Spleen (tissue), 7 donors: Measurements from ENCODE around the gene KDM2A.

ENCODE experiments used
- CTCF ChIP-seq, 11 experiments: fragments of 200-600 bp in 7 of 11; fragments of 450-650 bp in 4 of 11; sonication (generic) in 4 of 11; IDR thresholded peaks in 8 of 11; conservative IDR thresholded peaks in 3 of 11; 1 replicate in 7 of 11; 2 replicates in 4 of 11; pipeline versions ENCODE4 v1.4.0 to v1.8.0; 2016 to 2021; ENCODE audit warnings: antibody characterized with exemption in 11 of 11, inconsistent platforms in 4 of 11, mild to moderate bottlenecking in 1 of 11
- POLR2A ChIP-seq, 3 donors: fragments of 450-650 bp; IDR thresholded peaks; one replicate each; pipeline ENCODE4 v1.5.1; 2017; ENCODE audit warnings: antibody characterized with exemption in 3 of 3, mild to moderate bottlenecking in 1 of 3
- POLR2AphosphoS5 ChIP-seq, 3 donors: sonication (generic); formaldehyde crosslinking; IDR thresholded peaks; one replicate each; pipeline ENCODE4 v1.5.1; 2017; ENCODE audit warnings: antibody characterized with exemption in 3 of 3
- donor health status: DM: no; HTN: no; CAD: no; lungs with moderate emphysema.
- donor health status: DM: no; HTN: no; CAD: no.
- donor health status: DM: no; HTN: no; CAD: no.

- TF ChIP-seq POLR2A (IDR thresholded peaks at IDR 0.05): no peak
- no peak for TF ChIP-seq CTCF (IDR thresholded peaks at IDR 0.05 in 8 of 11, conservative IDR thresholded peaks at IDR 0.05 in 3 of 11)
- no peak for TF ChIP-seq POLR2AphosphoS5 (IDR thresholded peaks at IDR 0.05)
Measured at GRCh38 chr11:67120456-67120855, 1.4 kb downstream of the KDM2A start.
